Activated T-cell treated with anti-CD3 and anti-CD28 coated beads, Interleukin-2, amount 50 U/mL, for 24 hours (primary cell): ENCODE measurements around the gene RXFP1.
A peak's percentile ranks its signal among the peaks of the same experiment; 100 is the strongest.
"Not testable (repeated sequence)": the region's sequence is repeated elsewhere in the genome, so short reads cannot be mapped to it uniquely, and the experiment has no call there.

Source experiments
- DNase-seq: peaks from one replicate; pipeline ENCODE4 v3.0.0-alpha.2; 2020
- H3K27ac Mint-ChIP-seq: 2 replicates; pipeline ENCODE4 v1.8.0; 2020; ENCODE audit warnings: mild to moderate bottlenecking, mixed read lengths
- H3K27me3 Mint-ChIP-seq: 2 replicates; pipeline ENCODE4 v1.8.0; 2020; ENCODE audit warnings: mixed read lengths
- H3K36me3 Mint-ChIP-seq: 2 replicates; pipeline ENCODE4 v1.8.0; 2020; ENCODE audit warnings: low read depth, mixed read lengths
- H3K4me1 Mint-ChIP-seq: 2 replicates; pipeline ENCODE4 v1.8.0; 2020; ENCODE audit warnings: low read depth, mixed read lengths
- H3K4me3 Mint-ChIP-seq: 2 replicates; pipeline ENCODE4 v1.8.0; 2020; ENCODE audit warnings: mild to moderate bottlenecking, moderate library complexity, mixed read lengths
- H3K9me3 Mint-ChIP-seq: 2 replicates; pipeline ENCODE4 v1.8.0; 2020; ENCODE audit warnings: mixed read lengths

Gene RXFP1

DNA sequence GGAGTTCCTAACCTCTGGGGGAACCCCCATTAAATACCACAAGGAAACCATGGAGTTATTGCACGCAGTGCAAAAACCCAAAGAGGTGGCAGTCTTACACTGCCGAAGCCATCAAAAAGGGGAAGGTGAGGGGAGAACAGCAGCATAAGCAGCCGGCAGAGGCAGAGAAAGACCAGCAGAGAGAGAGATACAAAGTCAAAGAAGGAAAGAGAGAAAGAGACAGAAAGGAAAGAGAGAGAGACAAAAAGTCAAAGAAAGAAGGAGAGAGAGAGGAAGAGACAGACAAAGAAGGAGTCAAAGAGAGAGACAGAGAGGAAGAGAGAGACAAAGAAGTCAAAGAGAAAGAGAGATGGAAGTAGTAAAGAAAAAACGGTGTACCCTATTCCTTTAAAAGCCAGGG lies 141.6 kb downstream of the RXFP1 start:
- not testable (repeated sequence) for H3K27ac Mint-ChIP-seq, H3K27me3 Mint-ChIP-seq, DNase-seq, H3K4me3 Mint-ChIP-seq, H3K4me1 Mint-ChIP-seq, H3K9me3 Mint-ChIP-seq
- peaks cover 21% of the 10 kb centered on the region for H3K36me3 Mint-ChIP-seq

DNA sequence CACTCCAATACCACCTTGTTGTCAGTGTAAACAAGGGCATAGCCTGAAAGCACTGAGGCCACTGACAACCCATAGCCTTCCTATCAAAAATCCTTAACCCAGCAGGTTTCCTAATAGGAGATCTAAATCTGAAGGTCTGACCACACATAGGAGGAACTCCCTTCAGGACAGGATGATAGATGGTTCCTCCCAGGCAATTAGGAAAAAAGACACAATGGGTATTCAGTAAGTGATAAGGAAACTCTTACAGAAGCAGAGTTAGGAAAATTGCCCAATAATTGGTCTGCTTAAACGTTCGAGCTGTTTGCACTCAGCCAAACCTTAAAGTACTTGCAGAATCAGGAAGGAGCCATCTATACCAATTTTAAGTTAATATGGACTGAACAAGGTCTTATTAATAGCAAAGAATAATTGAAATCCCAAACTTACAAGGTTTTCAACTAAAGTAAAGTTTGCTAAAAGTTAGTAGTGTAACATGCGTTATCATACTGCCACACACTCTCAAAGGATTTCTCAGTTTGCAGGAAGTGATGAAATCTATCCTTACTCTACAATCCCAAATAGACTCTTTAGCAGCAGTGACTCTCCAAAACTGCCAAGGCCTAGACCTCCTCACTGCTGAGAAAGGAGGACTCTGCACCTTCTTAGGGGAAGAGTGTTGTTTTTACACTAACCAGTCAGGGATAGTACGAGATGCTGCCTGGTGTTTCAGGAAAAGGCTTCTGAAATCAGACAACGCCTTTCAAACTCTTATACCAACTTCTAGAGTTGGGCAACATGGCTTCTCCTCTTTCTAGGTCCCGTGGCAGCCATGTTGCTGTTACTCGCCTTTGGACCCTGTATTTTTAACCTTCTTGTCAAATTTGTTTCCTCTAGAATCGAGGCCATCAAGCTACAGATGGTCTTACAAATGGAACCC lies 142.3 kb downstream of the RXFP1 start:
- H3K4me1 Mint-ChIP-seq, H3K9me3 Mint-ChIP-seq, H3K4me3 Mint-ChIP-seq, H3K27ac Mint-ChIP-seq, DNase-seq, H3K27me3 Mint-ChIP-seq: not testable (repeated sequence)
- H3K36me3 Mint-ChIP-seq: peaks cover 26% of the 10 kb centered on the region

DNA sequence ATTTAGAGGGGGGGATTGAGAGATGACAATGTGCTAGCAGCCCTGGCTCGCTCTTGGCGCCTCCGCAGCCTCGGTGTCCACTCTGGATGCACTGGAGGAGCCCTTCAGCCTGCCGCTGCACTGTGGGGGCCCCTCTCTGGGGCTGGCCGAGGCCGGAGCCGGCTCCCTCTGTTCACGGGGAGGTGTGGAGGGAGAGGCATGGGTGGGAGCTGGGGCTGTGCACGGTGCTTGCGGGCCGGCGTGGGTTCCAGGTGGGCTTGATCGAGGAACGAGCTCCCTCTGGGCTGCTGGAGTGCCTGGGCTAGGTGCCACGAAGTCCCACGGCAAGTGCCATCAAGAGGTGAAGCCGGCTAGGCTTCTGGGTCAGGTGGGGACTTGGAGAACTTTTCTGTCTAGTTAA lies 143.1 kb downstream of the RXFP1 start:
- Mint-ChIP-seq H3K27ac (no peak overlapping the region), H3K4me3 (no peak overlapping the region), H3K9me3 (no peaks in the 10 kb centered on the region), H3K27me3 (no peaks in the 10 kb centered on the region), H3K4me1 (peaks cover 8% of the 10 kb centered on the region), H3K36me3 (peaks cover 30% of the 10 kb centered on the region)
- DNase-seq: no peak

DNA sequence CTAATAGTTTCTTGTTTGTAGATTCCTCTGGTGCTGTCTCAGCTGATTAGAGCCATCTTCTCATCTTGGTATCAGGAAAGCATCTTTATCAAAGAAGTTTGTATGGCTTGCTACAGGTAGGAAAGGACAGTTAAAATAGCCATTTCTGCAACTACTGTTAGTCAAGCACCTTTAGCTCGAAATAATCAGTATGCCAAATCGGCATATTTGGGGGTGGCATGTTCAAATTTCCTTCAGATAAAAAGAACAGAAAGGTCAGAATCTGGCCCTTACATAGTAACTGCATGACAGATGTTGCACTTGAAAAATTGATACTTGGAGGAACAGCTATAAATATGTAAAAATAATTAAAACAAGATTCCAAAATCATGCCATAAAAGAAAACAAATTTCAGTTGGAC lies 145.2 kb downstream of the RXFP1 start:
- no peak for DNase-seq
- Mint-ChIP-seq H3K27ac (no peak overlapping the region), H3K4me3 (no peak overlapping the region), H3K27me3 (no peaks in the 10 kb centered on the region), H3K36me3 (peaks cover 46% of the 10 kb centered on the region), H3K9me3 (no peaks in the 10 kb centered on the region), H3K4me1 (peaks cover 17% of the 10 kb centered on the region)

DNA sequence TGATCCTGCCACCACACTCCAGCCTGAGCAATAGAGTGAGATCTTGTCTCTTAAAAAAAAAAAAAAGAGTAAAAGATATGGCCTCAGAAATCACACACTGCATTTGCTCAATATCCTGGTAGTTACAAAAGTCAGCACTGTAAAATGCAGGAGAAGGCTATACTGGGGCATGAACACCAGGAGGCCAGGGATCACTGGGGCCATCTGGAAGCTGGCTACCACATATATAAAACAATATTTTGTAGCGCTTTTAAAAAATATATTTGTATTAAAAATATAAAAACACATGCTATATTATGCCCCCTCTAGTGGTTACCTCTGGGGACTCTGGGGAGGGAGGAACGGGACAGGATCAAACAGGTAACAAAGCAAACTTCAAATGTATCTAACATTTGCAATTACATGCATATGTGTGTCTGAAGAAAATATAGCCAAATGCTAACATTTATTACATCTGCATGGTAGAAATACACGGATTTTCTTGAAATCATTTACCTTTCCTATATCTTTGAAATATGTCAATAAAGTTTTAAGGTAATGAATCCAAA lies 146.0 kb downstream of the RXFP1 start:
- Mint-ChIP-seq H3K4me1 (peaks cover 20% of the 10 kb centered on the region), H3K36me3 (peaks cover 52% of the 10 kb centered on the region), H3K4me3 (no peak overlapping the region), H3K9me3 (no peaks in the 10 kb centered on the region), H3K27ac (no peak overlapping the region), H3K27me3 (no peaks in the 10 kb centered on the region)
- DNase-seq: no peak

DNA sequence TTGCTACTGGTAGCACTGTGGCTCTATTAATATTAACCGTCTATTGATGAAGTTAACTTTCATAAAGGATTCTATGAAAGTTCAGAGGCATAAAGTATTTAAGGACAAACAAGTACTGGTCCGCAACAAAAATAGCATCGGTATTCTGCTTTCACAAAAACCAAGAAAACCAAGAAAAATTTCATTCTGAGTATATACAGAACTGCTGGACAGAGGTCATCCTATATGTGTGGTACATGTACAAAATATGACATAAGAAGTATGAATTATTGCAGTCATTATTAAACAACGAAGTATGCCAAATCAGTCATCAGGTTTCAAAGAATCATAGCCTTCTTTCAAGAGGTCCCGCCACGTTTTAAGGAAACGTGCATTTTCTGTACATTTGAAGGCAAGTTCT lies 147.6 kb downstream of the RXFP1 start:
- Mint-ChIP-seq H3K36me3 (peaks cover 53% of the 10 kb centered on the region), H3K9me3 (no peaks in the 10 kb centered on the region), H3K4me1 (peaks cover 23% of the 10 kb centered on the region), H3K27me3 (no peaks in the 10 kb centered on the region), H3K4me3 (peak overlapping the region; percentile 23), H3K27ac (no peak overlapping the region)
- DNase-seq: no peak

DNA sequence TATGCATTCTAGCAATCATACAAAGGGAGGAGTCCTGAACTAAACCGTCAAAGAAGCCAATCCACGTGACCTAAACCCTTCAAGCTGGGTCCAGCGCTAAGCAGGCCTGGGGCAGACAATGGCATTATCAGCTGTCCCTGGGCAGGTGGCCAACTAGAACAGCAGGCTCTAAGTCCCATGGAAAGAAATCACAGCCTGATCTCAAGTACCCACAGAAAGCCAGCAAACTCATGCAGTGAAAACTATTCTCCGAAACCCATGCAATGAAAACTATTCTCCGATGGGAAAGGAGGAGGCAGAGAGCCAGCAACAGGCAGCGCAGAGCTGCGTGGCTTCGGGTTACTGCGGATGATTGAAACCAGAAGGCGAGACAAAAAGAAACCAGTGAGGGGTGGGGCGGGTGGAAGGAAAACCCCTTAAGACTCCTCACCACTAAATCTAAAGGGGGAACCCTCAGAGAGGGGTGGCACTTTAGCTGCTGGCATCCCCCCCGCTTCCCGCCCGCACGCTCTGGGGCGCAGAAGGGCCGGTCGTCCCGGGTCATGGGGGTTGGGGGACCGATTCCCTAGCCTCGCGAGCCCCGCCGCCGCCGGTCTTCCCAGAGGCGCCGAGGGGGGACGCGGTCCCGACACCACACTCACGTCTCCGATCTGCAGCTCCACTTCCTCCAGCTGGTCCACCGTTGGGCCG lies 149.4 kb downstream of the RXFP1 start:
- Mint-ChIP-seq H3K27ac (peak overlapping the region; percentile 99), H3K4me1 (peaks cover 27% of the 10 kb centered on the region)

DNA sequence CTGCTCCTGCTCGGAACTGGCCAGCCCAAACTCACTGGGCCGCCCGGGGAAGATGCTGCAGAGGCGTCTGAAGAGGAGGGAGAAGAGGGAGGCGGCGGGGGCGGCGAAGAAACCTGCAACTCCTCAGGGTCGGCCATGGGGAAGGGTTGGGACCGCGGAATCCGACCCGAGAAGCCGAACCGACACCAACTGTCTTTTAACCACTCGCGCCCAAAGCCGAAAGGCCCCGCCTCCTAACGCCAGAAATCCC lies 149.9 kb downstream of the RXFP1 start, which contains the start of gene C4orf46:
Gene C4orf46 (minus strand): TSS at position 223 of the 250 bp plus-strand sequence. CDS start 86 bp downstream, at position 137.
- Mint-ChIP-seq H3K4me3 (peak within 1 kb of the TSS; percentile 99), H3K4me1 (peaks cover 27% of the 10 kb centered on the region), H3K36me3 (peaks cover 46% of the 10 kb centered on the region), H3K27ac (peak within 1 kb of the TSS; percentile 99), H3K9me3 (no peaks in the 10 kb centered on the region), H3K27me3 (no peaks in the 10 kb centered on the region)
- no peak for DNase-seq

More for the DNA sequence above, 149.4 kb downstream of the RXFP1 start:
- peaks cover 50% of the 10 kb centered on the region for H3K36me3 Mint-ChIP-seq
- peak overlapping the region; percentile 99 for H3K4me3 Mint-ChIP-seq
- no peaks in the 10 kb centered on the region for H3K9me3 Mint-ChIP-seq
- DNase-seq: no peak
- H3K27me3 Mint-ChIP-seq: no peaks in the 10 kb centered on the region

DNA sequence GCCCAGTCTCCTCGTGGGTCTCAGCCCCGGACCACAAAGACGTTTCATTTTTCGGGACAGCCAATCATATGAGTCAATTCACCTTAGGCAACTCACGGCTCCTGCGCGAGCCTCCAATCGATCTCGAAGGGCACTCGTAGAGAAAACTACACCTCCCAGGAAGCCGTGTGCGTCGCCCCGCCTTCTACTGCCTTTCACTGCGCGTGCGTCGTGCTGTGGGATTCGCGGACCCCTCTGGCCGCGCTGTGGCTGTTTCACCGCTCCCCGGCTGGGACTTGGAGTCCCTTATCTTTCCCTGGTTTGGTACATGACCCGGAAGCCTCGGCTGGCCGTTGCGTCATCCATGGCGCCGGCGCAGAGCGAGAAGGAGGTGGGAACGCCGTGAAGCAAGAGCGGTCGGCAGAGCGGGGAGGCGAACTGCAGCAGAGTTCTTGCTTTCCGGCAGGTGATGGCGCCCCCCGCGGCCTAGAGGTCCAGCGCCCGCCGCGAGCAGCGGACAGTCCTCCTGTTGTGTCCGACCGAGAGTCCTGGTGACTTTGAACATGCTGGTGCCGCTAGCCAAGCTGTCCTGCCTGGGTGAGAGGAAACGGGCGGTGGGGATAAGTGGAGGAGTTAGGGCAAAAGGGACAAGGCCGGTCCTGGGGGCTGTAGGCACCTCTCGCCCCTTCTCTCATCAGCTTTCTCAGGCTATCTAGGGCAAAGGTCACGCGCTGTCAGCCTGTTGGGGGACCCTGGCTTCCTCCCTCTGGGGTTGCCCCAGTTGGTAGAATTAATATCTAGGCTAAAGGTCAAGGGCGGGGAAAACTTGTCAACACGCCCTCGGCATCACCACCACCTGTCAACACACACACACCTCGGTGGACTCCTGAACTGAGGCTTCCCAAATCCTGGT lies 150.5 kb downstream of the RXFP1 start, which contains the start of gene ETFDH:
Gene ETFDH (plus strand): TSS at position 382 of the 892 bp plus-strand sequence. CDS start 161 bp downstream, at position 543.
- no peaks in the 10 kb centered on the region for H3K27me3 Mint-ChIP-seq

DNA sequence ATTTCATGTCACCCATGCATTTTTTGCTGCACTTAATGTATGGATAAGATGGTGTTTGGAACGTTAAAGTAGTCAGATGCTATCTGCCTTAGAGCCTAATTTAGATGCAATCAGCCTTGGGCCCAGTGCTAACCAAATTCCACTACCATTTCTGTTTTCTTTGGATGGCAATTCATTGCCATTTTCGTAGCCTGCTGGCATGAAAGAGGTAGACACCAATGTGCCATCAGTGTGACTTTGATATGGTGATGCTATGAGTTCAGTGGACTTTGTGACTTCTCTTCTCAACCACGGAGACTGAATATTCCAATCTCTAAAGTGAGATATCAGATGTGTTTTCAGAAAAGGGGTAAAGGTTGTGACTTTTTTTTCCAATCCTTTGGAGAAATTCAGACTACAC lies 152.0 kb downstream of the RXFP1 start:
- no peak overlapping the region for H3K27ac Mint-ChIP-seq
- peaks cover 34% of the 10 kb centered on the region for H3K36me3 Mint-ChIP-seq
- DNase-seq: no peak
- no peak overlapping the region for H3K4me3 Mint-ChIP-seq
- H3K4me1 Mint-ChIP-seq: peaks cover 27% of the 10 kb centered on the region
- no peaks in the 10 kb centered on the region for H3K9me3 Mint-ChIP-seq
- no peaks in the 10 kb centered on the region for H3K27me3 Mint-ChIP-seq

More for the DNA sequence above, 150.5 kb downstream of the RXFP1 start, which contains the start of gene ETFDH:
- Mint-ChIP-seq H3K9me3 (no peaks in the 10 kb centered on the region), H3K27ac (peak within 1 kb of the TSS; percentile 99), H3K36me3 (peaks cover 41% of the 10 kb centered on the region), H3K4me1 (peaks cover 27% of the 10 kb centered on the region), H3K4me3 (peak within 1 kb of the TSS; percentile 99)
- DNase-seq: peak; percentile 98

DNA sequence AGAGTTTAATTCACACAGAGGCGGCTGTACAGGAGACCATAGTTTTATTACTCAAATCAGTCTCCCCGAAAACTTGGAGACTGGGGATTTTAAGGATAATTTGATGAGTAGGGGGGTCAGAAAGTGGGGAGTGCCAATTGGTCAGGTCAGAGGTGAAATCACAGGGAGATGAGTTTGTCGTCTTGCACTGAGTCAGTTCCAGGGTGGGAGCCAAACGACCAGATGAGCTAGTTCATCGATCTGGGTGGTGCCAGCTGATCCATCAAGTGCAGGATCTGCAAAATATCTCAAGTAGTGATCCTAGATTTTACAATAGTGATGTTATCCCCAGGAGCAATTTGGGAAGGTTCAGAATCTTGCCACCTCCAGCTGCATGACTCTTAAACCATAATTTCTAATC lies 154.4 kb downstream of the RXFP1 start:
- H3K27ac Mint-ChIP-seq: no peak overlapping the region
- H3K36me3 Mint-ChIP-seq: peaks cover 29% of the 10 kb centered on the region
- H3K4me1 Mint-ChIP-seq: peaks cover 13% of the 10 kb centered on the region
- DNase-seq: no peak
- H3K4me3 Mint-ChIP-seq: no peak overlapping the region
- no peaks in the 10 kb centered on the region for H3K9me3 Mint-ChIP-seq
- no peaks in the 10 kb centered on the region for H3K27me3 Mint-ChIP-seq

DNA sequence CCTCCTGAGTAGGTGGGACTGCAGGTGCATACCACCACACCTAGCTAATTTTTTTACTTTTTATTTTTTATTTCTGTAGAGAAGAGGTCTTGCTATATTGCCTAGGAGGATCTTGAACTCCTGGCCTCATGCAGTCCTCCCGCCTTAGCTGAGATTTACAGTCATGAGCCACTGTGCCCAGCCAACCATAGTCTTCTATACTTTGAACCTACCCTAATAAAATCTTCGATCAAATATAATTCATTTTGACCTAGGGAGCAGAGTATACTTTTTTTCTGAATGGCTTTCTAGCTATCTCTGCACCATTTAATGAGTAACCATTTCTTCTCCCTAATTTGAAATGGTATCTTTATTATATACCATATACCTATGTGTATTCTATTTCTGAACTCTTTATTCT lies 157.1 kb downstream of the RXFP1 start:
- no peaks in the 10 kb centered on the region for H3K27me3 Mint-ChIP-seq
- peaks cover 5% of the 10 kb centered on the region for H3K4me1 Mint-ChIP-seq
- peaks cover 32% of the 10 kb centered on the region for H3K36me3 Mint-ChIP-seq
- H3K27ac Mint-ChIP-seq: no peak overlapping the region
- H3K4me3 Mint-ChIP-seq: no peak overlapping the region
- no peak for DNase-seq
- no peaks in the 10 kb centered on the region for H3K9me3 Mint-ChIP-seq

DNA sequence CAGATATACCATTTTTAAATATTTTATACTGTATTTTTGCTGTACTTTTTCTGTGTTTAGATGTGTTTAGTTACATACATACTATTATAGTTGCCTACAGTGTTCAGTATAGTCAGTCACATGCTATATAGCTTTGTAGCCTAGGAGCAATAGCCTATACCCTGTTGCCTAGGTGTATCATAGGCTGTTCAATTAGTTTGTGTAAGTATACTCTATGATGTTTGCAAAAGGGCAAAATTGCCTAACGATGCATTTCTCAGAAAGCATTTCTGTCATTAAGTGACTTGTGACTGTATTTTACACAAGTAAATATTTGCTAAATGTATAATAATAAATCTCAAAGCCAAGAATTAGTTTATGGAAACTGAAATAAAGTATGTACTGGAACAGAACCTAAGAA lies 159.9 kb downstream of the RXFP1 start:
- DNase-seq: no peak
- no peaks in the 10 kb centered on the region for H3K4me1 Mint-ChIP-seq
- H3K4me3 Mint-ChIP-seq: no peak overlapping the region
- no peaks in the 10 kb centered on the region for H3K9me3 Mint-ChIP-seq
- H3K36me3 Mint-ChIP-seq: peaks cover 46% of the 10 kb centered on the region
- no peak overlapping the region for H3K27ac Mint-ChIP-seq
- H3K27me3 Mint-ChIP-seq: no peaks in the 10 kb centered on the region

DNA sequence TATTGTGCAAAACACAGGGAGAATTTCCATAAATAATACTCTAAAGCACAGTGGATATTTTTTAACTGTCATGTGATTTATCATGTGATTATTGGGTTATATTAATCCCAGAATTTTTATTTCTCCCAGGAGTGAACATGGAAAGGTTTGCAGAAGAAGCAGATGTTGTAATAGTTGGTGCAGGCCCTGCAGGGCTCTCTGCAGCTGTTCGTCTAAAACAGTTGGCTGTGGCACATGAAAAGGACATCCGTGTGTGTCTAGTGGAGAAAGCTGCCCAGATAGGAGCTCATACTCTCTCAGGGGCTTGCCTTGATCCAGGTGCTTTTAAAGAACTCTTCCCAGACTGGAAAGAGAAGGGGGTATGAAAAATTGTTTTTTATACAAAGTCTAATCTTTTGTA lies 160.4 kb downstream of the RXFP1 start:
- no peak overlapping the region for H3K27ac Mint-ChIP-seq
- peaks cover 50% of the 10 kb centered on the region for H3K36me3 Mint-ChIP-seq
- H3K9me3 Mint-ChIP-seq: no peaks in the 10 kb centered on the region
- H3K4me3 Mint-ChIP-seq: no peak overlapping the region
- no peaks in the 10 kb centered on the region for H3K27me3 Mint-ChIP-seq
- DNase-seq: no peak
- no peaks in the 10 kb centered on the region for H3K4me1 Mint-ChIP-seq
